HG03135 (cell line): ENCODE data around the gene SS18L1.

Experiments
- ATAC-seq: cut with Tn5 transposase; IDR thresholded peaks from one replicate; pipeline ENCODE4 v1.9.1; 2021; ENCODE audit warnings: mild to moderate bottlenecking, moderate library complexity; ENCODE audit not compliant: unreplicated experiment

The SS18L1 gene

DNA sequence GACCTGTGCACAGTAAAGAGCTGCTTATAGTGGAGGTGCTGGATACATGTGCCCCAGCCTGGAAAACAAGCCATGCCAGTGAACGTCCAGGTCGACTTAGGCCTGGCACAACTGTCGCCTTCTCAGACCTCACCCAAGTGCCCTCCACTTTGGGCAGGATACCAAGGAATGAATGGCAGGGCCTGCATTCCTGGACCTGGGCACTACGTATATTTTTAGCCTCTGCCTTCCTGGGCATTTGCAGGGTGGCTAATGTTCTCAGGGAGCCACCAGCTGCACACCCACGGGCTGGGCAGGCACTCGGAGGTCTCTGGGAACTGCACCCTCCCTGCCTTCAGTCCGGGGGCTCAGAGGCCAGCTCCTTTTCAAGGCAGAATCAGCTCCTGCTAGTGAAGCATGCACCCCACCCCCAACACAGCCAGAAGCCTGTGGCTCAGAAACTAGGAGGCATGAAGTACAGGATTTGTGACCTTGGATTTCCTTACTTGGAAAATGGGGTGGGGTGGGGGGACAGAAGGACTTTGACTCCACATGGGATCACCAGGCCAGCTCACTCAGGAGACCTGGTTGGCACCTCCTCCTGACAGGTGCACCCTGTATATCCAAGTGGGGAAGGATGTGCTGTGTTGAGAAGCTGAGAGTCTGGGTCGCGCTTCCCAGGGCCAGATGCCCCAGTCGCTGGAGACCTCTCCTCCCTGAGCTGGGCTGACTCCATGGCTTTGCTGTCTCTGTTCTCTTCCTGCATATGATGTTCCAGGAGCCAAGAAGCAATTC is 23.8 kb upstream of the SS18L1 start:
- ATAC-seq, result no peak

DNA sequence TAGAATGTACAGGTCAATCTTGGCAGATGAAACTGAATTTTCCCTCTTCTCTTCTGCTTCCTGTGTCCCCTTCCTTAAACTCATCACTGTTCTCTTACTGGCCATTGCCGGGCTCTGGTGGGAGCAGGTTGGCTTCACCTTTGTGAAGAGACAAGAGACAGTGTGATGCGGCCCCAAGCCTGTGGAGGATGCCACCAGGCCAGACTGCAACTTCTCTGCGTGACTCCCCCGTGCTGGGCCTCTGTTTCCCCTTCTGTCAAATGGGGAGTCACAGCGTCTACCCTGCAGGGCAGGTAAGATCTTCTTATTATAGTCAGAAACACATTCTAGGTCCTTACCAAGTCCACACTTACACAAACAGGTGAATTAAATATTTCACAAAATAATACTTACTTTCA is 23.2 kb upstream of the SS18L1 start:
- no peak for ATAC-seq

DNA sequence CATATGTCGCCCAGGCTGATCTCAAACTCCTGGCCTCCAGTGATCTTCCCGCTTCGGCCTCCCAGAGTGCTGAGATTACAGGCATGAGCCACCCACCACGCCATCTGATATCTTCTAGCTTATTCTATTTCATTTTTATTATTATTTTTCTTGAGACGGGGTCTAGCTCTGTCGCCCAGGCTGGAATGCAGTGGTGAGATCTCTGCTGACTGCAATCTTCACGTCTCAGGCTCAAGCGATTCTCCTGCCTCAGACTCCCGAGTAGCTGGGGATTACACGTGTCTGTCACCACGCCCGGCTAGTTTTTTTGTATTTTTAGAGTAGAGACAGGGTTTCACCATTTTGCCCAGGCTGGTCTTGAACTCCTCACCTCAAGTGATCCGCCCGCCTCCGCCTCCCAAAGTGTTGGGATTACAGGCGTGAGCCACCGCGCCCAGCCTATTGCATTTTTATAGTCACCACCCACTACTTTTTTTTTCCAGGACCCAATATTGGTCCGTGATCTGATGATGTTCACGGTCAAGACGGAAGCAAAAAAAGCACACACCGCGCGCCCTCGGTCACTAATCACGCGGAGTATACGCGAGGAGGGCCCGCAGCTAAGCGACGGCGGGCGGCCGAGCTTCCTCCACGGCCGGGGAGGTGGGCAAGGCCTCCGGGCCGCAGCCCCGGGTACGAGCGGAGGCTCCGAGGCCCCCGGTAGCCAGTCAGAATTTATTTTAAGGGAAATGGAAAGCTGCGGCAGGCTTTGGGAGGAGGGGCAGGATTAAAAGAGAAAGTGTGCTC is 22.4 kb upstream of the SS18L1 start:
- ATAC-seq, result peak; percentile 12

DNA sequence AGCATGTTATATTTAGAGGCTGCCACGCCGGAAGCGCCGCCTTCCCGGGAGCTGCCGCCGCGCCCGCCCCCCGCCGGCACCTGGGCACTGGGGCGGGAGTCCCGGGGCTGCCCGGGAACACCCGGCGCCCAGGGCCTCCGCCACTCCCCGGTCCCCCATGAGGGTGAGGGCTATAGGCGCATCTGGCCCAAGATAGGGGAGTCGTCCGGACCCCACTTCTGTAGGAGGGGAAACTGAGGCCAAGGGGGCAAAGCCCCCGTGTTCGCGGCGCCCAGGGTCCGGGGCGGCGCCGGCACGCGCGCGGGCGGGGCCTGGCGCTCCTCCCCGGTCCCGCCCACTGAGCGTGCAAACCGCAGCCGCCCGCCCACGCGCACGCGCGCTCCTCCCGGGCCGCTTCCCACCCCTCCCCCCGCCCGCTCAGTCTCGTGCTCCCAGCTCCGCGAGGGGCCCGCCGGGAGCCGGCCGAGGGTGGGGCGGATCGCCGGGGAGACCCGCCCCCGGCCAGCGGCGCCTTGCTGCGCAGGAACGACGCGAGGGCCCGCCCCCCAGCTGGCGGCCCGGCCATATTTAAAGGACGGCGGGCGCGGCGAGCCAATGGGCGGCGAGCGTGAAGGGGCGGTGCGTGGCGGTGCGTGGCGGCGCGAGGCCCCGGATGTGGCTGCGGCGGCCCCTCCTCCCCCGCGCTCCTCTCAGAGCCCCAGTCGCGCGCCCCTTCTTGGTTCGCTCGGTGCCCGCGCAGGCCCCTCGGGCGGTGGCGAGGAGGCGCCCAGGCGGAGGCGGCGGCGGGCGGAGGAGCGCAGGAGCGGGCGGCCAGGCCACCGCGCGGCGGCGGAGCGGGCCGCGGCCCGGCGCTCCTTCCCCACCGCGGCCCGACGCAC is 21.6 kb upstream of the SS18L1 start, which contains the start of gene LSM14B:
LSM14B (plus strand) TSS at position 700 of the 878 bp plus-strand sequence. CDS start 192 bp downstream, outside the sequence.
- peak; percentile 75 for ATAC-seq

DNA sequence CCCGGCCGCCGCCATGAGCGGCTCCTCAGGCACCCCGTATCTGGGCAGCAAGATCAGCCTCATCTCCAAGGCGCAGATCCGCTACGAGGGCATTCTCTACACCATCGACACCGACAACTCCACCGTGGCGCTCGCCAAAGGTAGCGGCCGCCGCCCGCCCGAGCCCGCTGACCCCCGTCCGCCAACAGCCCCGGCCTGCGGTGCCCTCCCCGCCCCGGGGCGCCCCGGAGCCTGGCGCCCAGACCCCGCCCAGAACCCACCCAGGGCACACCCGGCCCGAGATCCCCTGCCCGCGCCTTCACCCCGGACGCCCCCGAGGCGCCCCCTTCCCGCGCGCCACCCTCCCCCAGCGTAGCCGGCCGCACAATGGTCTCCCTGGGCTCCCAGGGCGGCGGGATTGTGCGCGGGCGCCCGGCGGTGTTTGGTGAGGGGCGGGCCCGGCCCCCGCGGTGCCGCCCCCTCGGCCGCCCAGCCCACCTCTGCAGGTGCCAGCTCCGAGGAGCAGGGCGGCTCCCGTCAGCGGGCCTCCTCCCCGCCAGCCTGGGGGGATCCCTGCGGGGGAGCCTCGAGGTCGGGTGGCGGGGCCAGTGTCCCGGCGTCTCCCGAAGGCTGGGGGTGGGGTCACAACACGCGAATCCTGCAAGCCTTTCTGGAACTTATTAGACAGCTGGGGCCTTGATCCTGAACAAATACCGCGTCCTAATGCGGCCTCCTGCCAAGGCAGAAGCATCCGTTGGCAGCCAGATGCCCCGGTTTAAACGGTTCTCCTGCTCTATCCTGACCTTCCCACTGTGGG is 20.7 kb upstream of the SS18L1 start:
- ATAC-seq, result peak; percentile 13

DNA sequence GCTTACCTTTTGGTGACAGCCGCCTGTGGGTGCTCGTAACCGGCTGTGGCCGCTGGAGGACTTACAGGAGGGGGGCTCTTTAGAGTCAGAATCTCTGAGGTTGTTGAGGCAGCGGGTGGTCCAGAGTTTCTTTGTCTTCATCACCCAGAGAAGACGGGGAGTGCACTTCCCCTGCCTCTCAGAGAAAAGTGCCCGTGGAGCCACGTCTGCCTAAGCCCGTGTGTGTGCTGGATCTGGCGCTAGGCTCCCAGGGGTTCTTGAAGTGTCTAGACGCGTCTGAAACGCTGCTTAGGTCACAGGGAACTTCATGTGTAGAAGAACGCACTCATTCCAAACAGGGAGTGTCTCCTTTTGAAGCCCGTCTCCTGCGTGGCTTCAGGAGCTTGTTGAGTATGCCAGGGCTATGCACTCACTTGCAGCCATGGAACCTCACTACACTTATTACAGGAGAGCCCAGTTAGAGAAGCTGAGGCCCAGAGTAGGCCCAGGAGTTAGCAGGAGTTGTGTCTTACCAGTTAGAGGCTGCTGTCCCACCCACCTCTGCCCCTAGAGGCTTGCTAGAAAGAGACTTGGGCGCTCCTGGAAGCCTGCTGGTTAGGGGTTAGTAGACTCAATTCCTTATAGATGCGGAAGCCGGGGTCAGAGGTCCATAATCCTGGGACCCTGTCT is 20.0 kb upstream of the SS18L1 start:
- ATAC-seq, result no peak

DNA sequence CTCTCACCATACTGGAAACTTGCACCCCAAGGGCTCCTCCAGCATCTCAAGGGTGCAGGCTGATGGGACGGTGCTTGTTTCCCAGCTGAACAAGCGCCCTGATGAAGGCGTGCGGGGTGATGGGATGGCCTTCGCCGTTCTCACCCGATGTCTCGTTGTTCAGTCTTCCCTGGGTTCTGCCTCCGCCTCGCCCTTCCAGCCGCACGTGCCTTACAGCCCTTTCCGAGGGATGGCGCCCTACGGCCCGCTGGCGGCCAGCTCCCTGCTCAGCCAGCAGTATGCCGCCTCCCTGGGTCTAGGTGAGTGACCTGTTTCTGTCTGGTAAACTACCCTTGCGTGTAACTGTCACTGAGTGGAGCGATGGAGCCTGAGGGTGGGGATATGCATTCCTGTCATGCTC is 17.4 kb upstream of the SS18L1 start:
- no peak for ATAC-seq

DNA sequence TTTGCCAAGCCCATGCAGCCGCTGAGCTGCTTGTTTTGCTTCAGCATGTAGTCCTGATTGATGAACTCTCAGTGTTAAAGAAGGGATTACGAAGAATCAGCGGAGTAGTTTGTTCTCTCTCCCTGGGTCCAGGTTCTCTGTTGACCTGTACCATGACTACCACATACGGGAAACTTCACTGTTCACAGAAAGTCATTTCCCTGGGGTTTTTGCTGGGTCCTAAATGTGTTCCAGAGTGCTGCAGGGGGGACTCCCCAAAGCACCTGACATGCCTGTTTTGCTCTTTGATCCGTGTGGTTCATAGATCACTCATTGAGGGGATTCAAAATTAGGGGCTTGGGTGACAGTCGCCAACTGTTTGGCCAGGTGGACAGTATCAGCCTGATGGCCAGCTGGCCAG is 15.8 kb upstream of the SS18L1 start:
- ATAC-seq, result no peak

DNA sequence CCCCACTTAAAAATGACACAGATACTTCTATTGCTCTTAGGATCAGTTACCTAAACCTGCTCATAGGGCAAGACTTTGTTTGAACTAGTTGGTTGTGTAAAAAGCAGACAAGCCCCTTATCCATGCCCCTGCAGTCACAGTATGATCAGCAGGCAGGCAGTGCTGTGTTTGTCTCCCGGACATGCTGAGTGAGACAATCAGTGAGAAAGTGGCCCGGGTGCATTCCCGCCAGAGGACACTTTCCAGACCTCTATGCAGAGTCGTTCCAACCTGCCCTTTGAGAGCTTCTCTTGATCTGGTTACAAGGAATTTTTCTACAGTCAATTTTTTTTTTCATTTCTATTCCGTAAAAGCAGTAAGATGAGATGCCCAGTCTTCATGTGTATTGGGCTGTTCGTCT is 15.1 kb upstream of the SS18L1 start:
- no peak for ATAC-seq

DNA sequence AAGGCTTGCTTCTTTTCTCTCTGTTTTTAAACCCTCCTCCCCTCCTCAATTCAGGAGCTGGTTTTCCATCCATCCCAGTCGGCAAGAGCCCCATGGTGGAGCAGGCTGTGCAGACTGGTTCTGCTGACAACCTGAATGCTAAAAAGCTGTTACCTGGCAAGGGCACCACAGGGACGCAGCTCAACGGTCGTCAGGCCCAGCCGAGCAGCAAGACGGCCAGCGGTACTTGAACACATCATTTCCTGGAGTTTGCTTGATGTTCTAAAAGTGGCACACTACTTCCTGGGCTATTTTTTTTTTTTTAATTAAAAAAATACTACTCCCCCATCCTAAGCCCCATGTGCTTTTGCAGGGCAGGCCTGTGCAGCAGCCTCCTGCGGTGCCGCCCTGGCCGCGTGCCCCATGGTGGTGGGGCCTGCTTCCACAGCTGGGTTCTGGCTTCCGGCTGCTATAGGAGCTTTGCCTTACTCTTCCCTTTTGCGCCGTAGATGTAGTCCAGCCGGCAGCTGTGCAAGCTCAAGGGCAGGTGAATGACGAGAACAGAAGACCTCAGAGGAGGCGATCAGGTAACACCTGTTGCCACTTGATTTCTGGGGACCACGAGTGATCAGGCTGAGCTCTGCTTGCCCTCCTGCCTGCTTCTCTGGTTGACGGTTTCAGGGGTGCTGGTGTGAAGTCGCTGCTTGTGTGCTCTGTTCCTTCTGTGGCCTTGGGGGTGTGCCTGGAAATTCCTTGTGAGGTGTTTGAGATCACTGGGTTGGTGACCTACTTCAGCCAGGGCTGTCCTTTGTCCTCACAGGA is 13.6 kb upstream of the SS18L1 start:
- no peak for ATAC-seq

DNA sequence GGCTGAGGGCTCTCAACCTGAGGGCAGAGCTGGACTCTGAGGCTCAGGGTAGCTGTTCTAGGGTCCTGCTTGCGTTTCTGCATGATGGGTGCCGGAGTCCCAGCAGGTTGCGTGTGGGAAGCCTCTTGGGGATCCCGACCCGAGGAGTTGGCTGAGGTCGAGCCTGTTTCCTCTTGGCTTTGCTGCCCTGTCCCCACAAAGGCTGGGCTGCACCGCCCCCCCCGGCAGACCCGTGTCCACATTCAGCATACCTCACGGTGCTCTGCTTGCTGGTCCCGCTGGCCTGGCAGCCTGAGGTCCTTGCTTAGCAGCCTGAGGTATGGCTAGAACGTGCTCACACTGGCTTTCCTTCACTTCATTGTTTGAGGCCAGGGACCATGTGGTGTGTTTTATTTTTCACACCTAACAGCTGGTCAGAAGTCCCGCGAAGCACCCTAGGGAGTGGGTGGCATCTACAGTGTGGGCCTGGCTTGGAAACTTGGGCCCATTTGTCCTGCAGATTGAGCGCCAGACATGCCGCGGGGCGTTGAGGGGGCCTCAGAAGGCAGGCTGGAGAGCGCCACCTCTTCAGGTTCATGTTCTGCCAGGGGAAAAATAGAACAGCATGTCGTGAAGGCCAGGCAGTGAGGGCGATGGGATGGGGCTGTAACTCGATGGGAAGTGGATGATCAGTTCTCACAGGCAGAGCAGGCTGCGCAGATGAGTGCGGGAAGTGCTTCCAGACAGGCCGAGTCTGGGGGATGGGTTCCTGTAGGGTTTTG is 11.8 kb upstream of the SS18L1 start:
- no peak for ATAC-seq

DNA sequence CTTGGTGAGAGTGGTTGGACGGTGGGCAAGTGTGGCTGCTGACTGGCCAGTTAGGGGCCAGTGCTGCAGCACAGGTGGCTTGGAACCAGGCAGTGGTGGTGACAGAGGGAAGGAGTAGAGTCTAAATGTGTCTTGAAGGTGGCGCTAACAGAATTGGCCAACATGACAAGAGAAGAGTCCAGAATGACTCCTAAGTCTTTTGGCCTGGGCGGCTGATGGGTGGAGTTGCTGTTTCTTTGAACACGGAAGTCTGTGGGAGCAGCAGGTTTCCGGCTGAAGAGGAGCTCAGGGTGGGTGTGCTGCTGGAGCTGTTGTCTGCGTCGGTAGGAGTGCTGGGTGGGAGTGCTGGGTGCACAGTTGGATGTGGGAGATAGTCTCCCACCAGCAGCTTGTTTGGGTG is 11.1 kb upstream of the SS18L1 start:
- ATAC-seq, result no peak

DNA sequence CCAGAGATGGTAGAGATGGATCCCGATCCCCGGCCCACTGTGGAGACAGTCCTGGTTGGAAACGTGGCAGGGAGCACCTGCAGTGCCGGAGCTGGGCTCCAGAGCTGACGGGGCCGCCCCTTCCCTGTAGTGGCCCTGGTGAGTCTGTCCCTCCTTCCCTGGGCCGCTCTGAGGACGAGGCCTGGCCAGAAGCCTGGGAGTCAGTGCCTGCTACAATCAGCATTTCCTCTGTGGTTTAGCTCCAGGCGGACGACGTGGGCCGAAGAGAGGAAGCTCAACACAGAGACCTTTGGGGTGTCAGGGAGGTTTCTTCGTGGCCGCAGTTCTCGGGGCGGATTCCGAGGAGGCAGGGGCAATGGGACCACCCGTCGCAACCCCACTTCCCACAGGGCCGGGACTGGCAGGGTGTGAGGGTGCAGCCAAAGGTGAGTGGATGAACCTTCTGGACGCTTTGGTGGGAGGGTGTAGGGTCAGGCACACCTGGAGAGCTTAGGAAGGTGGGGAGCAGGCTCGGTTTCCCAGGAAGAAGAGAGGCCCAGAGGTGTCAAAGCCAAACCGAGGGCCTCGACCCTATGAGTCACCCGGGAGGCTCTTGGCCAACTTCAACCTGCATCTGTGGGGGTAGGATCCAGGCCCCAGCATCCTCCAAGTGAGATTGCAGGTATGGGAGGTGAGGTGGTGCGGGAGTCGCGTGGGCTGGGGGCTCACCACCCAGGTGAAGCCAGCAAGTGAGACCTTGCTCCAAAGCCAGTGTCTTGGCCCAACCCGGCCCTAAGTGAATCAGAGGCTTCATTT is 10.3 kb upstream of the SS18L1 start:
- no peak for ATAC-seq

DNA sequence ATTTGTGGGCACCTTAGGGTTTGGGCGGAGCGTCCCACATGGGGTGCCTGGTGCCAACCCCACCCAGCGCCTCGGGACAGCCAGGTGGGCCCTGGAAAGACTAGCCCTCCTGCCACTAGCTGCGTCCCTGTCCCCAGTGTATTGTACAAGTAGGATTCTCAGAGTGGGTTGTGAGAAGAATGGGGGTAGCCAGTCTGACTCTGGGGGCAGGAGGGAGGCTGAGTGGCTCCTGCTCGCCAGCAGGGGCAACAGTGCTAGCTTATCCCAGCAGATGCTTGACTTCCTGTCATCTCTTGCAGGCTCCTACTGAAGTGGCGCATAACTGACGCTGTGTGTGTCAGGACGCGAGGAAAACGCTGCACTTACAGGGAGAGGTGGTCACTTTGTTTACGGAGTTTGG is 9.7 kb upstream of the SS18L1 start:
- ATAC-seq, result no peak

DNA sequence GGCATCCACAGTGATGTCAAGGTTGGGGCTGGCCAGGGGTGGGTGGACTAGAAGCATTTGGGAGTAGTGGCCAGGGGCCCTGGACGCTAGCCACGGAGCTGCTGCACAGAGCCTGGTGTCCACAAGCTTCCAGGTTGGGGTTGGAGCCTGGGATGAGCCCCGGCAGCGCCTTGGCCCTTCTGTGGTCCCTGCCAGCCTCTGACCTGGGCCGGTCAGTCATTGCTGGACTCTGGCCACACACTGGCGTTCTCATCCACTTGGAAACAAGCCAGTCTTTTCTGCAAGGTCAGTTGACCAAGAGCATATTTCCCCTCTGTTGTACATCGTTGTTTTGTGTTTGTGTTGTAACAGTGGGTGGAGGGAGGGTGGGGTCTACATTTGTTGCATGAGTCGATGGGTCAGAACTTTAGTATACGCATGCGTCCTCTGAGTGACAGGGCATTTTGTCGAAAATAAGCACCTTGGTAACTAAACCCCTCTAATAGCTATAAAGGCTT is 8.8 kb upstream of the SS18L1 start:
- ATAC-seq, result no peak

DNA sequence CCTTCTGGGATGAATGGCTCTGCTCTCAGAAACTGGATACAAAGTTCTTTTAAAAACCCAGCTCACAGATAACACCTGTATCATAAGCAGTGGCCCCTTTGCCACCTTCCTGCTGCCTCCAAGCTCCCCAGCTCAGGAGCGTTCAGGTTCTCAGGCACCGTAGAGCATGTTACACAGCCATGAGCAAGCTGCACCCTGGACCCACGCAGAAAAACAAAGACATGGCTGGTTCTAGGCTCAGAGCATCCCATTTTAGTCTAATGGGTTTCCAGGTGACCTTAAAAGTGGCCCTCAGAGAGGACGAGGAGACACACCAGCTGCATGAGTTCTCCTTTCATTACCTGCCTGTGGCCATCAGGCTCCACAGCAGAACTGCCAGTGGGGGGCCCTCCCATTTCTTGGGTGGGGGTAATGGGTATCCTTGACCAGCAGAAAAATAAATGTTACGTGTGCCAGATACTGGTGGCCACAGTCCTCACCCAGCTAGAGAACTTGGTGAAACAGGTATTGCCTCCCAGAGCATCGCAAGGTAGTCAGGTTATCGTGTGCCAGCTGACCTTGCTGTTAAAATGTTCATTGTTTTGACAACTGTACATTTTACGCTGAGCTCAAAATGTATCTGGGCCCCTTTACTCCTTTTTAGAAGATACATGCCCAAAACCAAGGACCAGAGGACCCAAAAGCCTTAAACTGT is 7.8 kb upstream of the SS18L1 start:
- no peak for ATAC-seq
